NCI-H774 (cell line): ENCODE measurements around the gene ACOT11.
A peak's percentile ranks its signal among the peaks of the same experiment; 100 is the strongest.

ENCODE experiments used
- DNase-seq: peaks from one replicate; lab custom pipeline; 2025; lab: John Stamatoyannopoulos, UW

The ACOT11 gene

DNA sequence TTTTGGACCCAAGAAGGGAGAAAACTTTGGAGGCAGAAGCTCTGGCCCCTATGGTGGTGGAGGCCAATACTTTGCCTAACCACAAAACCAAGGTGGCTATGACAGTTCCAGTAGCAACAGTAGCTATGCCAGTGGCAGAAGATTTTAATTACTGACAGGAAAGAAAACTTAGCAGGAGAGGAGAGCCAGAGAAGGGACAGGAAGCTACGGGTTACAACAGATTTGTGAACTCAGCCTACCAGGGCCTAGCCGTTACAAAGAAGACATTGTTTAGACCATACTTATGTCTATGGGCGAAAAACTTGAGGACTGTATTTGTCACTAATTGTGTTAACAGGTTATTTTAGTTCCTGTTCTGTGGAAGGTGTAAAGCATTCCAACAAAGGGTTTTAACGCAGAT is 10.4 kb upstream of the ACOT11 start:
- no peak for DNase-seq

DNA sequence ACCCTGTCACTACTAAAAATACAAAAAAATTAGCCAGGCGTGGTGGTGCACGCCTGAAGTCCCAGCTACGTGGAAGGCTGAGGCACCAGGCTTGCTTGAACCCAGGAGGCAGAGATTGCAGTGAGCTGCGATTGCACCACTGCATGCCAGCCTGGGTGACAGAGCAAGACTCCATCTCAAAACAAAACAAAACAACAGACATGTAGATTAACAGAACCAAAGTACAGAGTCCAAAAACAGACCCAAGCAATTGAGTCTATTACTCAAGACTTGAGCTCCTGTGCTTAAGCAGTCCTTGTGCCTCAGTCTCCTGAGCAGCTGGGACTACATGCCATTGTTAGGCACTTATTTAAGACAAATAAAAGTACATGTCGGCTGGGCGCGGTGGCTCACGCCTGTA is 9.5 kb upstream of the ACOT11 start:
- DNase-seq: no peak

GRCh38 chr1:54540582-54541295 is 7.3 kb upstream of the ACOT11 start:
- DNase-seq: no peak

DNA sequence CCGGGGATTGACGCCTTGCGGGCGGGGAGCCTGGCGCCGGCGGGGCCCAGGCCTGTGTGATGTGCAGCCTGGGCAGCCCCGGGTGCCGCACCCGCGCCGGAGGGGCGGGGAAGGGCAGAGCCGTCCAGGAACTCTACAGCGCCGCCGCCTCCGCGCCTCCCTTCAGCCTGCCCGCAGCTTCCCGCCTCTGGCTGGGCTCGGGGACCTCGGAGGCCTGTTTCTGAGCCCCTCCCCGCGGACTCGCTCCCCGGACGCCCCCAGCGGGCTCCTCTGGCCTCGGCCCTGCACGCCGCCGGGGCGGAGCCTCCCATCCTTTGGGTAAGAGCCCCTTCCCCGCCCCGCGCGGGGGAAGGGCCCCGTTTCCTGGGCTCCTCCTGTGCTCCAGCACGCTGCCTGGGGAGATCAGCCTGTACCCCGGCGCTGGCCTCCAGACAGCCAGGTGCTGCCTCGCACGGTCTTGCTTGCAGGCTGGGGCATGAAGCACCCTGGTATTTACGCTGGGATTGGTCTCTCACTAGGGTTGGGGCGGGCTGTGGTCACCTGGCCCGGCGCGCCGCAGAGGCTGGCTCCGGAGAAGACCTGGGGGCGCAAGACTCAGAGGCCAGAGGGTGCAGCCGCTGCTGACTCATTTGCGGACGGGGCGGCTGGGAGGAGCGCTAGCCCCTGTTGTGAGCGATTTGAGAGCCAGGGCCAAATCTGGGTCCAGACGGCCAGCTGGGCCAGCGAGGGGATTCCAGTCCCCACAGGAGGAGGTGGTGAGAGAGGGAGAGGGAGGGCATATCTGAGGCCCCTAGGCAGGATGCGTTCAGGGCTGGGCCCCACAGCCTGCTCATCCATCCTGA is 5.7 kb upstream of the ACOT11 start:
- DNase-seq: peak; percentile 85

DNA sequence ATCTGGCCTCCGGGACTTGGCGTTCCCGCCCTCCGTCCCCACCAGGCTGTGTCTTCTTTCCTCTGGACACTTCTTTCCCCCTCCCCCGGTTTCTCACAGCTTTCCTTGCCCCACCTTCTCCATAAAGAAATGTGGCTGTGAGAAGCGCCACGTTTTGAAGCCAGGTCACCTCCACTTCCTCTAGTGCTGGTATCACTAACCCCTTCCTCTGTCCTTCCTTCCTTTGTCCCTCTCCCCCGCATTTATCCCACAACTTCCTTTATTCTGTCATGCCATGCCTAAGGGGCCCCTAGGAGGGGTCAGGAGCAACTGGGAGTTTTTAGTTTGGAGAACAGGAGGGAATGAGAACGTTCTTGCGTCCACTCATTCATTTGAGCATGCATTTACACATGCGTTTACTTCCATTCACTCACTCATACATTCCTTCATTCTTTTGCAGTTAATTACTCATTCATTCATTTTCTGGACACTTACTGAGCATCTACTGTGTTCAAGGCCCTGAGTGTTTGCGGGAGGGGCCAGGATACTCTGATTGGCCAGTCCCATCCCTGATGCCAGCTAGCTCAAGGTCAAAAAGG is 5.0 kb upstream of the ACOT11 start:
- no peak for DNase-seq

DNA sequence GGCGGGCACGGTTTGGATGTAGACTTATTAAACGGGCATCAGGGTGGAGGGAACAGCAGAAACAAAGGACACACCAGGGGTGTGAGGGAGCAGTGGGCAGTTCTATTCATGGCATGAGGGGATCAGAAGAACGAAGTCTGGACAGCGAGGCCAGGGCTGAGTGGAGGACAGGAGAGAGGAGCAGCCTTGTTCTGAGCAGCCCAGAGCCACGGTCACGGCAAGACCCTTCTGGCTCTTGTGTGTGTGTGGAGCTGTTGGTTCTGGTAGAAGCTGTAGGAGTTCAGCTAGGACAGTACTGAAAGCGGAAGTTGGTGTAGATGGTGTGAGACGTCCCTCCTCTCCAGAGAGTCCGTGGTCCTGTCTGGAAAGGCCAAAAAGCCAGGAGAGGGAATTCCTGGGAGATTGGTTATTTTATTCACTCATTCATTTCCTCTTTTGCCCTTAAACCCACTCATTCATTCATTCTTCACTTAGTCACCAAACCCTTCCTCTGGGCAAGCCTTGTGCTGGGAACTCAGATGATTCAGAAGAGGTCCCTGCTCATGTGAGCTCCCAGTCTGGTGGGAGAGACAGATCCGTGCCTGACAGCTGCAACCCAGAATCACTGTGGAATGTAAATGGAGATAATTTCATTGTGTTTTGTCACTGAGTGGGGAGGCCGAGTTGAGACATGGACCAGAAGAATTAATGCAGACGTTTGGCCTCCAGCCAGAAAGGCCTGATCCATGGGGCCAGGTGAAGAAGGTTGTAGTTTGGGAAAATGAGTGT is 4.1 kb upstream of the ACOT11 start:
- DNase-seq: no peak

- no peak for DNase-seq
Observed at GRCh38 chr1:54545916-54546635, 2.0 kb upstream of the ACOT11 start.

DNA sequence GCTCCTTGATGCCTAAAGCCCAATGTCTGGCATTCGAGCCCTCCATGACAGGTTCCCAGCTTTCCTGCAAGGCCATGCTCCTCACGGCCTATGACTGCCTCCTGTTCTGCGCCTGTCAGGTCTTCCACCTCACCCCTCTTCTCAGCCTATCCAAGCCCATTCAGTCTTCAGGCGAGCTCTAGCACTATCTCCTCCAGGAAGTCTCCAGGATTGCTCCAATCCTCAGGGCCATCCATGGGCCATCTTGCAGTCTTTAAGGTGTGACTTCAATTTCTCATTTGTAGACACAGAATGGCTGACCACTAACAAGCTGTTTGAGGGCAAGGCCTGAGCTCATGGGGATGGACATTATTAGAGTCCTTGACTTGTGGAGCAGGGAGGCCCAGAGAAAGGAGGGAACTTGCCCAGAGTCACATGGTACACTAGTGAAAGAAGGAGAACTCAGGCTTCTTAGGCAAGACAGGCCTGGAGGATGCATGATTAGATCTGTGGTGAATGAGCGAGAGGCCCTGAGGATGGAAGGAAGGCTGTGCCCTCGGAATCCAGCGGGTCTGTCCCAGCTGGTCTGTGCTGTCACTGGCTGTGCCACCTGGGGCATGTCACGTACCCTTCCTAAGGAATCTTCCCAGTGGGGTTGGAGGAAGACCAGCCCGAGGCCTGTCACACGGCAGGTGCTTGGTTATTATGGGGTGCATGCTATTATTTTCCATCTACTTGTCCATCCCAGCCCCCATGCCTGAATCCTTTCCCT is 1.2 kb upstream of the ACOT11 start:
- no peak for DNase-seq

DNA sequence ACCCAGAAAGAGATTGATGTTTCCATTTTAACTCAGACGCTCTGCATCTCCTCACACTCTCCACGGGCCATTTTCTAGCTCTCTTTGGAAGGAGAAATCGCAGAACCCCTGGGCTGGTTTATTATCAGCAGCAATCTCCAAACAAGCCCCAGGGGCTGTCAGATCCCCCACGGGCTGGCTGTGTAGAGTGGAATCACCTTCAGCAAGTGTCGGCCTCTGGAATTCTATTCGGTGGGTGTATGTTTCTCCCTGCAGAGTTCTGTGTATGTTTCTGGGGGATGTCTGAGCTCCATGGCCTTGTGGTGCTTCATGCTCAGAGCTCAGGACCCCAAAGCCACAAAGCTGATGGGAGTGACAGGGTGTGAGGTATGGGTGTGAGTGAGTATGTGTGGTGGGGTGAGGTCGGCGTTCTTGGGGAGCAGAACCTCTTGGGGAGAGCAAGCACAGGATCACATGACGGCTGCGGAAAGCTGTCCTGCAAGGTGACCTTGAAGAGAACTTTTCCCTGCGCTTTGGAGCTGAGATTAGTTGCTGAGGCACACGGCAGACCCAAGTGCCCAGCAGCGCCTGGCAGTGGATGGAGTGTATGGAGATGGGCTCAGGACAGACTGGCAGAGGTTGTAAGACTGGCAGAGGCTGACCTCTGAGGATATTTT is 489 bp downstream of the ACOT11 start:
- no peak for DNase-seq

DNA sequence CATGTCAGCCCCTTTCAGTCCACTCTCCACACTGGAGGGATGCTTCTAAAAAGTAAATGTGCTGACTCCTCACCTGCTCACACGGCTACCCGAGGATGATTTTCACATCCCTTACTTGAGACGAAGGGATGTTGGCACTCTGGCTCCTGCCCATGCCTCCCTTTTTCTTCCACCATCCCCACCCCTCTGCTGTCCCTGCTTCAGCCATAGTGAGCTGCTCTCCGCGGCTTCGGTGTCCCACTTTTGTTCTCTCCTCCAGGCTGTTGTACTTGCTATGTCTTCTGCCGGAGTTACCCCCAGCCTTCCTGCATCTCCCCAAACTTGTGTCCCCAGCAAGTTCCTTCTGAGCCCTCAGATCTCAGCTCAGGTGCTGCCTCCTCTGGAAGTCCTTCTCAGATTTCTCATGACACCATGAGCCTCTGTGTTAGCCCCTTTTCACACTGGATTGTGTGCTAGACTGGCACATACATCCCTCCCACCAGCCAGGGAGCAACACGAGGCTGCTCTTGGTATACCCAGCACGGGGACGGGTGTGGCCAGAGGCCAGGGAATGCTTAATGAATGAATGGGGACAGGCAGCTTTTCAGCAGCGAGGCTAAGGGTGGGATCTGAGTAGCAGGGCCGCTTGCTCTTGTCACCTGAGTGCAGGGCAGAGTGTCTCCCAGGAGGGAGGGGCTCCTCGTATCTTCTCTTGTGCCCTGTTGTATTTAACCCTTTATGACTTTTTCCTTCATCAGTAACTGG is 1.3 kb downstream of the ACOT11 start:
- DNase-seq: no peak

DNA sequence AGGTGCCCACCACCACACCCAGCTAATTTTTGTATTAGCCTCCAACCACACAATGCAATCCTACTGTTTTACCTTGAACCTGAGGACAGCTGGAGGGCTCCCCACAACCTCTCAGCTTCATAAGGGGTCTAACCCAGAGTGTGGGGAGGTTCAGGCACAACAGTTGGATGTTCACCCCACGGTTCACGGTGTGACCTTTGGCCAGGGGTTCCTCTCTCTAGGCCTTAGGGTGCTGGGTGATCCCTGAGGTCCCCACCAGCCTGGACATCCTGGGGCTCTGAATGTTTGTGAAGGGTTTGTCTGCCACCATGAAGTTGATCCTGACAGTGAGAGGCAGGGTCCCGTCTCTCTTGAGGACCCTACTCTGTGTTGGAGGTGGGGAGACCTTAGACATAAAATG is 3.9 kb downstream of the ACOT11 start:
- no peak for DNase-seq

GRCh38 chr1:54553602-54554313 is 5.7 kb downstream of the ACOT11 start:
- DNase-seq: no peak

DNA sequence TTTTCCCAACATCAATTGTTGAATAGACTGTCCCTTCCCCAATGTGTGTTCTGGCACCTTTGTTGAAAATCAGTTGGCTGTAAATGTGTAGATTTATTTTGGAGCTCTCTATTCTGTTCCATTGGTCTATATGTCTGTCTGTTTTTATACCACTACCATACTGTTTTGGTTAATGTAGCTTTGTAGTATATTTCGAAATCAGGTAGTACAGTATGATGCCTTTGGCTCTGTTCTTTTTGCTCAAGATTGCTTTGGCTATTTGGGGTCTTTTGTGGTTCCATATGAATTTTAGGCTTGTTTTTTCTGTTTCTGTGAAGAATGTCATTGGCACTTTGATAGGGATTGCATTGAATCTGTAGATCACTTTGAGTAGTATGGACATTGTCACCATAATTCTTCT is 8.1 kb downstream of the ACOT11 start:
- no peak for DNase-seq

DNA sequence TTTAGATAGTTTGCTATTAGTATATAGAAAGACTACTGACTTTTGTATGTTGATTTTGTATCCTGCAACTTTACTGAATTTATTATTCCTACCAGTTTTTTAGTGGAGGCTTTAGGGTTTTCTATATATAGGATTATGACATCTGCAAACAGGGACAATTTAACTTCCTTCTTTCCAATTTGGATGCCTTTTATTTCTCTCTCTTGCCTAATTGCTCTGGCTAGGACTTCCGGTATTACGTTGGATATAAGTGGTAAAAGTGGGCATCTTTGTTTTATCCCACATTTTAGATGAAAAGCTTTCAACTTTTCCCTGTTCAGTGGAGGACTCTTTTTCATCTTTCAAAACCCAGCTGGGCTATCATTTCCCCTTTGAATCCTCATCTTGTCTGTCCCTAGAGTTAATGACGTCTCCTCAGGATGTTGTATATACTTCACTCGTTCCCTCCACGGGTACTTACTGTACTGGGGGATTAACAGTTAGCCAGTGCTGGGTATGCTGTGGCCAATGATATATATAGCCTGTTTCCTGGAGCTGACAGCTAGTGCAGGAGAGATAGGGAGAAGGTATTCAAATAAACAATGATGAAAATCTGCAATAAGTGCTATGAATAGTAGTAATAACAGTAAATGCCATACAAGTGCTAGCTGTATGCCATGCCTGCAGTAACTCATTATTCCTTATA is 9.8 kb downstream of the ACOT11 start:
- DNase-seq: no peak

DNA sequence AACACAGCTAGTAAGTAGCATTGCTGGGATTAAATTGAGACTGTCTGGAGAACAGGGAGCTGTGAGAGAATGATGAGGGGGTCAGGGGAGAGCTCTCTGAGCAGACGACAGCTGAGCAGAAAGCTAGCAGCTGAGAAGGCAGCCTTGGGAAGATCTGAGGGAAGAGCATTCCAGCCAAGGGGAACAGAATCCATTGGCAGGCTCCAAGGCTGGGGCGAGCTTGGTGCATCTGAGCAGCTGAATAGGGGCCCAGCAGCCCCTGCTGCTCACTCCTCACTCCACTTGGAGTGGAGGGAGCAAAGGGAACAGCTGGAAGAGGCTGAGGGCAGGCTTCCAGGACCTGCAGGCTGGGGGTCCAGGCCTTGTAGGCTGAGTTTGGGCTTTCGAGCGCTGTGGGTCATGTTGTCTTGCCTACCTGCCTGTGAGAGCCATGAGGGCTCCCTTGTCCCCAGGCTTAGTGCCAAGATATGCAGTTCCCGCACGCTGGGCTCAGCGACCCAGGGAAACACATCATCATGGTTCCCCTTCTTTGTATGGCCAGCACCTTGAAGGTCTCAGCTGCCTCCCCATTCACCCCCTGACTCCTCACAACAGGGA is 10.5 kb downstream of the ACOT11 start:
- no peak for DNase-seq

DNA sequence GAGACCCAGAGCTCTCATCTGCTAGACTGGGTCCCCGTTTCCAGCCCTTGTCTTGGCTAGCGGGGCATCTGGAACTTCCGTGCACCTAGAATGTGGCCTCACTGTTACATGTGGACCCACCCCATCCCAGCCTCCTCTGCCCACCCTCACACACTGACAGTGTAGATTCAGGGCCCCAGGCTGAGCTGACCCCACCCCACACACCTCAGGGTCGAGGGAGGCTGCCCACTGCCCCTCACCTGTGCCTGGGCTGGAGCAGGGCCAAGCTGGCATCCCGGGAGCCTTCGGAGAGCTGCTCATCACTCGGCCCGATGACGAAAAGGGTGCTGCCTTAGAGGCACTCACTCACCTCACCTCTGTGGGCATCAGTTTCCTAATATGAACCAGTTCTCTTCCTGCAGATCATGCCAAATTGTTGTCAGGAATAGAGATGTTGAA is 11.1 kb downstream of the ACOT11 start:
- DNase-seq: no peak

- no peak for DNase-seq
Observed at GRCh38 chr1:54559771-54560231, 11.8 kb downstream of the ACOT11 start.
